ENCODE measurements around the gene WDR72.
"Not testable (repeated sequence)": the region's sequence is repeated elsewhere in the genome, so short reads cannot be mapped to it uniquely, and the experiment has no call there.

WDR72 gene

GRCh38 chr15:53759411-53759931 is at the start of gene WDR72:
Gene WDR72 (minus strand): TSS chr15:53759663. CDS start chr15:53733149, 26,514 bp downstream.
- Mint-ChIP-seq H3K4me3 (no peak within 1 kb of the TSS), H3K36me3 (peaks cover 2% of the 10 kb centered on the region), H3K4me1 (no peaks in the 10 kb centered on the region), H3K9me3 (no peaks in the 10 kb centered on the region), H3K27ac (no peak within 1 kb of the TSS), H3K27me3 (peaks cover 32% of the 10 kb centered on the region)

- Mint-ChIP-seq H3K4me3 (no peak overlapping the region), H3K36me3 (no peaks in the 10 kb centered on the region)
These were observed 48.7 kb upstream of the WDR72 start for GRCh38 chr15:53808058-53808706.

GRCh38 chr15:53807501-53807900 is 48.0 kb upstream of the WDR72 start:
- Mint-ChIP-seq H3K27ac (no peak overlapping the region), H3K4me1 (no peaks in the 10 kb centered on the region), H3K27me3 (peaks cover 4% of the 10 kb centered on the region), H3K36me3 (no peaks in the 10 kb centered on the region), H3K9me3 (no peaks in the 10 kb centered on the region), H3K4me3 (no peak overlapping the region)

More at GRCh38 chr15:53808058-53808706, 48.7 kb upstream of the WDR72 start:
- Mint-ChIP-seq H3K27ac (no peak overlapping the region), H3K9me3 (no peaks in the 10 kb centered on the region), H3K27me3 (peaks cover 4% of the 10 kb centered on the region), H3K4me1 (no peaks in the 10 kb centered on the region)

- no peaks in the 10 kb centered on the region for H3K9me3 Mint-ChIP-seq
- H3K27ac Mint-ChIP-seq: no peak overlapping the region
- no peaks in the 10 kb centered on the region for H3K36me3 Mint-ChIP-seq
- H3K4me1 Mint-ChIP-seq: no peaks in the 10 kb centered on the region
- peaks cover 7% of the 10 kb centered on the region for H3K27me3 Mint-ChIP-seq
- H3K4me3 Mint-ChIP-seq: no peak overlapping the region
These were observed 43.2 kb upstream of the WDR72 start for GRCh38 chr15:53802672-53803071.

- Mint-ChIP-seq H3K4me1 (no peaks in the 10 kb centered on the region), H3K27ac (no peak overlapping the region), H3K9me3 (peaks cover 17% of the 10 kb centered on the region), H3K36me3 (no peaks in the 10 kb centered on the region), H3K4me3 (no peak overlapping the region), H3K27me3 (peaks cover 16% of the 10 kb centered on the region)
These were observed 32.1 kb upstream of the WDR72 start for GRCh38 chr15:53791581-53791980.

- Mint-ChIP-seq H3K4me3 (no peak overlapping the region), H3K27me3 (peaks cover 16% of the 10 kb centered on the region), H3K9me3 (peaks cover 11% of the 10 kb centered on the region), H3K4me1 (no peaks in the 10 kb centered on the region), H3K27ac (no peak overlapping the region), H3K36me3 (no peaks in the 10 kb centered on the region)
These were observed 30.4 kb upstream of the WDR72 start for GRCh38 chr15:53789654-53790375.

- Mint-ChIP-seq H3K4me1 (no peaks in the 10 kb centered on the region), H3K27me3 (peaks cover 6% of the 10 kb centered on the region), H3K36me3 (no peaks in the 10 kb centered on the region), H3K27ac (no peak overlapping the region), H3K9me3 (peaks cover 9% of the 10 kb centered on the region), H3K4me3 (no peak overlapping the region)
These were observed 26.9 kb upstream of the WDR72 start for GRCh38 chr15:53786401-53786800.

GRCh38 chr15:53785241-53785640 is 25.8 kb upstream of the WDR72 start:
- not testable (repeated sequence) for H3K4me1 Mint-ChIP-seq, H3K27me3 Mint-ChIP-seq, H3K4me3 Mint-ChIP-seq, H3K9me3 Mint-ChIP-seq, H3K27ac Mint-ChIP-seq, H3K36me3 Mint-ChIP-seq

- peaks cover 32% of the 10 kb centered on the region for H3K27me3 Mint-ChIP-seq
- H3K4me1 Mint-ChIP-seq: no peaks in the 10 kb centered on the region
- peaks cover 2% of the 10 kb centered on the region for H3K36me3 Mint-ChIP-seq
- no peak overlapping the region for H3K4me3 Mint-ChIP-seq
- H3K27ac Mint-ChIP-seq: no peak overlapping the region
- H3K9me3 Mint-ChIP-seq: no peaks in the 10 kb centered on the region
These were observed 3.5 kb upstream of the WDR72 start for GRCh38 chr15:53762916-53763315.

GRCh38 chr15:53758412-53758811 is 1.1 kb downstream of the WDR72 start:
- no peak overlapping the region for H3K4me3 Mint-ChIP-seq
- peaks cover 2% of the 10 kb centered on the region for H3K36me3 Mint-ChIP-seq
- H3K4me1 Mint-ChIP-seq: no peaks in the 10 kb centered on the region
- peaks cover 32% of the 10 kb centered on the region for H3K27me3 Mint-ChIP-seq
- H3K27ac Mint-ChIP-seq: no peak overlapping the region
- no peaks in the 10 kb centered on the region for H3K9me3 Mint-ChIP-seq

GRCh38 chr15:53757906-53758305 is 1.6 kb downstream of the WDR72 start:
- Mint-ChIP-seq H3K27me3 (peaks cover 31% of the 10 kb centered on the region), H3K4me3 (no peak overlapping the region), H3K27ac (no peak overlapping the region), H3K9me3 (no peaks in the 10 kb centered on the region), H3K4me1 (no peaks in the 10 kb centered on the region), H3K36me3 (peaks cover 2% of the 10 kb centered on the region)

GRCh38 chr15:53753813-53754212 is 5.7 kb downstream of the WDR72 start:
- H3K4me3 Mint-ChIP-seq: no peak overlapping the region
- no peak overlapping the region for H3K27ac Mint-ChIP-seq
- no peaks in the 10 kb centered on the region for H3K4me1 Mint-ChIP-seq
- H3K27me3 Mint-ChIP-seq: peaks cover 18% of the 10 kb centered on the region
- H3K9me3 Mint-ChIP-seq: no peaks in the 10 kb centered on the region
- H3K36me3 Mint-ChIP-seq: no peaks in the 10 kb centered on the region

- Mint-ChIP-seq H3K4me3 (no peak overlapping the region), H3K27me3 (peaks cover 10% of the 10 kb centered on the region)
These were observed 7.1 kb downstream of the WDR72 start for GRCh38 chr15:53752406-53752805.

GRCh38 chr15:53747501-53748068 is 11.9 kb downstream of the WDR72 start:
- no peaks in the 10 kb centered on the region for H3K4me1 Mint-ChIP-seq
- peaks cover 7% of the 10 kb centered on the region for H3K9me3 Mint-ChIP-seq
- H3K4me3 Mint-ChIP-seq: no peak overlapping the region
- H3K36me3 Mint-ChIP-seq: no peaks in the 10 kb centered on the region
- H3K27ac Mint-ChIP-seq: no peak overlapping the region
- H3K27me3 Mint-ChIP-seq: peaks cover 4% of the 10 kb centered on the region

More at GRCh38 chr15:53752406-53752805, 7.1 kb downstream of the WDR72 start:
- H3K27ac Mint-ChIP-seq: no peak overlapping the region
- no peaks in the 10 kb centered on the region for H3K36me3 Mint-ChIP-seq
- no peaks in the 10 kb centered on the region for H3K9me3 Mint-ChIP-seq
- H3K4me1 Mint-ChIP-seq: no peaks in the 10 kb centered on the region

GRCh38 chr15:53746101-53746500 is 13.4 kb downstream of the WDR72 start:
- no peak overlapping the region for H3K27ac Mint-ChIP-seq
- no peaks in the 10 kb centered on the region for H3K36me3 Mint-ChIP-seq
- no peaks in the 10 kb centered on the region for H3K27me3 Mint-ChIP-seq

GRCh38 chr15:53739651-53740050 is 19.8 kb downstream of the WDR72 start:
- H3K4me3 Mint-ChIP-seq: no peak overlapping the region
- no peaks in the 10 kb centered on the region for H3K9me3 Mint-ChIP-seq
- no peaks in the 10 kb centered on the region for H3K36me3 Mint-ChIP-seq
- no peaks in the 10 kb centered on the region for H3K4me1 Mint-ChIP-seq
- no peak overlapping the region for H3K27ac Mint-ChIP-seq
- peaks cover 2% of the 10 kb centered on the region for H3K27me3 Mint-ChIP-seq

More at GRCh38 chr15:53746101-53746500, 13.4 kb downstream of the WDR72 start:
- H3K4me1 Mint-ChIP-seq: no peaks in the 10 kb centered on the region
- H3K9me3 Mint-ChIP-seq: peaks cover 7% of the 10 kb centered on the region
- H3K4me3 Mint-ChIP-seq: no peak overlapping the region
